Osteocyte (in vitro differentiated cells): ENCODE measurements around the gene MPPED1. TPM values are rescaled to one million over a fixed set of nuclear protein-coding genes. Genes with fewer than 3 reads are reported as not detected.

ENCODE experiments used
- DNase-seq: peaks from one replicate; pipeline ENCODE4 v3.0.0; 2021; ENCODE audit warnings: mixed read lengths; ENCODE audit not compliant: unreplicated experiment; ENCODE audit errors: extremely low spot score
- H3K27ac Mint-ChIP-seq: one replicate; pipeline ENCODE4 v1.8.0; 2021; ENCODE audit warnings: mild to moderate bottlenecking, mixed read lengths; ENCODE audit not compliant: unreplicated experiment
- H3K27me3 Mint-ChIP-seq: one replicate; pipeline ENCODE4 v1.8.0; 2021; ENCODE audit warnings: mixed read lengths; ENCODE audit not compliant: unreplicated experiment
- H3K36me3 Mint-ChIP-seq: one replicate; pipeline ENCODE4 v1.8.0; 2021; ENCODE audit warnings: mixed read lengths; ENCODE audit not compliant: unreplicated experiment
- H3K4me1 Mint-ChIP-seq: one replicate; pipeline ENCODE4 v1.8.0; 2021; ENCODE audit warnings: mixed read lengths; ENCODE audit not compliant: unreplicated experiment
- H3K4me3 Mint-ChIP-seq: one replicate; pipeline ENCODE4 v1.8.0; 2021; ENCODE audit warnings: mild to moderate bottlenecking, moderate library complexity, mixed read lengths; ENCODE audit not compliant: unreplicated experiment
- H3K9me3 Mint-ChIP-seq: one replicate; pipeline ENCODE4 v1.8.0; 2021; ENCODE audit warnings: mixed read lengths; ENCODE audit not compliant: unreplicated experiment
- CTCF ChIP-seq: fragments of 200-600 bp; sonication (generic); IDR thresholded peaks from 2 replicates; pipeline ENCODE4 v1.5.0; 2021; ENCODE audit warnings: antibody characterized with exemption, mild to moderate bottlenecking, moderate library complexity
- total RNA-seq: library from RNA; stranded (reverse); gene quantifications from 2 replicates; pipeline ENCODE4 v1.2.1, GENCODE V29; 2021

Gene MPPED1
- total RNA-seq, 1 donor from 2014 or later: not detected

GRCh38 chr22:43451371-43452050 is 39.7 kb downstream of the MPPED1 start:
- no peak for TF ChIP-seq CTCF
- Mint-ChIP-seq H3K4me1 (no peaks in the 10 kb centered on the region), H3K9me3 (no peaks in the 10 kb centered on the region), H3K36me3 (no peaks in the 10 kb centered on the region), H3K4me3 (no peak overlapping the region), H3K27ac (no peak overlapping the region), H3K27me3 (peaks cover 8% of the 10 kb centered on the region)
- DNase-seq: no peak

GRCh38 chr22:43455846-43456245 is 44.0 kb downstream of the MPPED1 start:
- no peaks in the 10 kb centered on the region for H3K36me3 Mint-ChIP-seq
- H3K27me3 Mint-ChIP-seq: peaks cover 8% of the 10 kb centered on the region
- no peak overlapping the region for H3K4me3 Mint-ChIP-seq
- no peaks in the 10 kb centered on the region for H3K9me3 Mint-ChIP-seq
- no peak overlapping the region for H3K27ac Mint-ChIP-seq
- TF ChIP-seq CTCF: no peak
- H3K4me1 Mint-ChIP-seq: no peaks in the 10 kb centered on the region
- no peak for DNase-seq

GRCh38 chr22:43457002-43457401 is 45.2 kb downstream of the MPPED1 start:
- no peak overlapping the region for H3K27ac Mint-ChIP-seq
- no peak overlapping the region for H3K4me3 Mint-ChIP-seq
- H3K27me3 Mint-ChIP-seq: peaks cover 8% of the 10 kb centered on the region
- TF ChIP-seq CTCF: no peak
- H3K36me3 Mint-ChIP-seq: no peaks in the 10 kb centered on the region
- no peak for DNase-seq
- H3K9me3 Mint-ChIP-seq: no peaks in the 10 kb centered on the region
- H3K4me1 Mint-ChIP-seq: no peaks in the 10 kb centered on the region

- H3K27ac Mint-ChIP-seq: no peak overlapping the region
- no peaks in the 10 kb centered on the region for H3K4me1 Mint-ChIP-seq
- H3K9me3 Mint-ChIP-seq: peaks cover 7% of the 10 kb centered on the region
- no peak overlapping the region for H3K4me3 Mint-ChIP-seq
- DNase-seq: no peak
- no peaks in the 10 kb centered on the region for H3K36me3 Mint-ChIP-seq
- H3K27me3 Mint-ChIP-seq: no peaks in the 10 kb centered on the region
- no peak for TF ChIP-seq CTCF
These were observed 50.9 kb downstream of the MPPED1 start for GRCh38 chr22:43462701-43463100.

- H3K36me3 Mint-ChIP-seq: no peaks in the 10 kb centered on the region
- TF ChIP-seq CTCF: no peak
- H3K27ac Mint-ChIP-seq: no peak overlapping the region
- no peak for DNase-seq
- H3K4me3 Mint-ChIP-seq: no peak overlapping the region
- peaks cover 7% of the 10 kb centered on the region for H3K9me3 Mint-ChIP-seq
- no peaks in the 10 kb centered on the region for H3K27me3 Mint-ChIP-seq
- no peaks in the 10 kb centered on the region for H3K4me1 Mint-ChIP-seq
These were observed 53.0 kb downstream of the MPPED1 start for GRCh38 chr22:43464809-43465208.
